Epithelial cell of esophagus (primary cell): ENCODE measurements around the gene PRR16.
A peak's percentile ranks its signal among the peaks of the same experiment; 100 is the strongest.

Experiments
- DNase-seq: peaks from one replicate; pipeline ENCODE4 v3.0.0; 2010; ENCODE audit warnings: low read depth
- H3K4me3 ChIP-seq: 2 replicates; pipeline ENCODE4 v1.5.1; 2011; ENCODE audit warnings: mild to moderate bottlenecking, low read length, control low read depth
- CTCF ChIP-seq: IDR thresholded peaks from 2 replicates; pipeline ENCODE4 v1.5.1; 2011; ENCODE audit warnings: low read depth, mild to moderate bottlenecking, low read length, control low read depth, inconsistent platforms; ENCODE audit not compliant: insufficient read depth; ENCODE audit errors: missing control alignments

Gene PRR16

GRCh38 chr5:120640778-120641177 lies 176.7 kb downstream of the PRR16 start:
- no peak for TF ChIP-seq CTCF
- no peak overlapping the region for H3K4me3 ChIP-seq

GRCh38 chr5:120644516-120644915 lies 180.4 kb downstream of the PRR16 start:
- DNase-seq, result peak; percentile 6
- H3K4me3 ChIP-seq, result no peak overlapping the region
- TF ChIP-seq CTCF, result no peak

More at GRCh38 chr5:120640778-120641177, 176.7 kb downstream of the PRR16 start:
- no peak for DNase-seq

- peak; percentile 54 for DNase-seq
- H3K4me3 ChIP-seq, result no peak overlapping the region
- peak; percentile 88 for TF ChIP-seq CTCF
Measured at GRCh38 chr5:120655828-120656435, 191.8 kb downstream of the PRR16 start.

GRCh38 chr5:120657104-120657503 lies 193.0 kb downstream of the PRR16 start:
- no peak for TF ChIP-seq CTCF
- no peak for DNase-seq
- no peak overlapping the region for H3K4me3 ChIP-seq

- no peak for DNase-seq
- H3K4me3 ChIP-seq, result no peak overlapping the region
- TF ChIP-seq CTCF, result no peak
Measured at GRCh38 chr5:120677481-120677880, 213.4 kb downstream of the PRR16 start.

- DNase-seq, result no peak
- H3K4me3 ChIP-seq, result no peak overlapping the region
- no peak for TF ChIP-seq CTCF
Measured at GRCh38 chr5:120678279-120678678, 214.2 kb downstream of the PRR16 start.

GRCh38 chr5:120682851-120683250 lies 218.8 kb downstream of the PRR16 start:
- DNase-seq, result no peak
- TF ChIP-seq CTCF, result no peak
- H3K4me3 ChIP-seq, result no peak overlapping the region
